ENCODE measurements around the gene CACNA1G.

Gene CACNA1G

GRCh38 chr17:50675627-50676026 lies 115.1 kb downstream of the CACNA1G start:
- H3K27ac ChIP-seq (ENCODE audit: low read length) = no peak overlapping the region
- H3K27me3 ChIP-seq (ENCODE audit: low read depth, low read length) = no peaks in the 10 kb centered on the region
- no peak overlapping the region for H3K4me3 ChIP-seq (ENCODE audit: low read depth in 1 of 2, low read length in 2 of 2)
- H3K9me3 ChIP-seq (ENCODE audit: control insufficient read depth in 1 of 2, low read length in 2 of 2) = no peaks in the 10 kb centered on the region
- H3K36me3 ChIP-seq (ENCODE audit: control insufficient read depth in 1 of 2, insufficient read depth in 2 of 2, low read length in 2 of 2) = no peaks in the 10 kb centered on the region
- H3K4me1 ChIP-seq (ENCODE audit: control insufficient read depth in 1 of 2, insufficient read depth in 2 of 2, low read length in 2 of 2) = no peaks in the 10 kb centered on the region

- no peak overlapping the region for H3K4me3 ChIP-seq (ENCODE audit: low read depth in 1 of 2, low read length in 2 of 2)
- no peaks in the 10 kb centered on the region for H3K9me3 ChIP-seq (ENCODE audit: control insufficient read depth in 1 of 2, low read length in 2 of 2)
- H3K27ac ChIP-seq (ENCODE audit: low read length) = no peak overlapping the region
- peaks cover 0 to 4% of the 10 kb centered on the region in 2 donors for H3K4me1 ChIP-seq (ENCODE audit: control insufficient read depth in 1 of 2, insufficient read depth in 2 of 2, low read length in 2 of 2)
- H3K27me3 ChIP-seq (ENCODE audit: low read depth, low read length) = no peaks in the 10 kb centered on the region
- H3K36me3 ChIP-seq (ENCODE audit: control insufficient read depth in 1 of 2, insufficient read depth in 2 of 2, low read length in 2 of 2) = no peaks in the 10 kb centered on the region
Measured at GRCh38 chr17:50676065-50676975, 115.8 kb downstream of the CACNA1G start.
